ENCODE measurements around the gene AMPH.

AMPH gene

GRCh38 chr7:38550836-38551235 is 80.3 kb downstream of the AMPH start:
- H3K27ac ChIP-seq: no peak overlapping the region
- DNase-seq (ENCODE audit: low read depth, low spot score): no peak

GRCh38 chr7:38548605-38549004 is 82.6 kb downstream of the AMPH start:
- no peak for DNase-seq (ENCODE audit: low read depth, low spot score)

GRCh38 chr7:38546763-38547162 is 84.4 kb downstream of the AMPH start:
- no peak overlapping the region for H3K27ac ChIP-seq
- no peak for DNase-seq (ENCODE audit: low read depth, low spot score)

More at GRCh38 chr7:38548605-38549004, 82.6 kb downstream of the AMPH start:
- H3K27ac ChIP-seq: no peak overlapping the region

- no peak overlapping the region for H3K27ac ChIP-seq
- no peak for DNase-seq (ENCODE audit: low read depth, low spot score)
These were observed 85.2 kb downstream of the AMPH start for GRCh38 chr7:38545977-38546376.

- H3K27ac ChIP-seq: no peak overlapping the region
- DNase-seq (ENCODE audit: low read depth, low spot score): no peak
These were observed 89.0 kb downstream of the AMPH start for GRCh38 chr7:38542156-38542555.

- no peak overlapping the region for H3K27ac ChIP-seq
- no peak for DNase-seq (ENCODE audit: low read depth, low spot score)
These were observed 89.7 kb downstream of the AMPH start for GRCh38 chr7:38541440-38541839.

- no peak for DNase-seq (ENCODE audit: low read depth, low spot score)
- H3K27ac ChIP-seq: no peak overlapping the region
These were observed 91.6 kb downstream of the AMPH start for GRCh38 chr7:38539477-38540081.

GRCh38 chr7:38535073-38535472 is 96.1 kb downstream of the AMPH start:
- H3K27ac ChIP-seq: no peak overlapping the region
- DNase-seq (ENCODE audit: low read depth, low spot score): no peak

GRCh38 chr7:38525857-38526256 is 105.3 kb downstream of the AMPH start:
- H3K27ac ChIP-seq: no peak overlapping the region
- no peak for DNase-seq (ENCODE audit: low read depth, low spot score)

GRCh38 chr7:38524786-38525185 is 106.4 kb downstream of the AMPH start:
- DNase-seq (ENCODE audit: low read depth, low spot score): no peak
- H3K27ac ChIP-seq: no peak overlapping the region

- no peak overlapping the region for H3K27ac ChIP-seq
- DNase-seq (ENCODE audit: low read depth, low spot score): no peak
These were observed 110.4 kb downstream of the AMPH start for GRCh38 chr7:38520741-38521140.

- H3K27ac ChIP-seq: no peak overlapping the region
- no peak for DNase-seq (ENCODE audit: low read depth, low spot score)
These were observed 112.6 kb downstream of the AMPH start for GRCh38 chr7:38518541-38518940.

- no peak overlapping the region for H3K27ac ChIP-seq
- no peak for DNase-seq (ENCODE audit: low read depth, low spot score)
These were observed 118.5 kb downstream of the AMPH start for GRCh38 chr7:38512704-38513103.

- H3K27ac ChIP-seq: no peak overlapping the region
- DNase-seq (ENCODE audit: low read depth, low spot score): no peak
These were observed 118.9 kb downstream of the AMPH start for GRCh38 chr7:38512291-38512690.

- H3K27ac ChIP-seq: no peak overlapping the region
- no peak for DNase-seq (ENCODE audit: low read depth, low spot score)
These were observed 123.8 kb downstream of the AMPH start for GRCh38 chr7:38507384-38507783.

- no peak overlapping the region for H3K27ac ChIP-seq
- DNase-seq (ENCODE audit: low read depth, low spot score): no peak
These were observed 124.4 kb downstream of the AMPH start for GRCh38 chr7:38506756-38507155.

GRCh38 chr7:38506004-38506403 is 125.2 kb downstream of the AMPH start:
- H3K27ac ChIP-seq: no peak overlapping the region
- DNase-seq (ENCODE audit: low read depth, low spot score): no peak

GRCh38 chr7:38504684-38505083 is 126.5 kb downstream of the AMPH start:
- no peak for DNase-seq (ENCODE audit: low read depth, low spot score)
- H3K27ac ChIP-seq: no peak overlapping the region

- DNase-seq (ENCODE audit: low read depth, low spot score): no peak
- no peak overlapping the region for H3K27ac ChIP-seq
These were observed 128.3 kb downstream of the AMPH start for GRCh38 chr7:38502848-38503247.

- H3K27ac ChIP-seq: no peak overlapping the region
- no peak for DNase-seq (ENCODE audit: low read depth, low spot score)
These were observed 128.9 kb downstream of the AMPH start for GRCh38 chr7:38502289-38502688.

- no peak for DNase-seq (ENCODE audit: low read depth, low spot score)
- no peak overlapping the region for H3K27ac ChIP-seq
These were observed 139.2 kb downstream of the AMPH start for GRCh38 chr7:38492010-38492409.

- H3K27ac ChIP-seq: peak overlapping the region; percentile 21
These were observed 148.7 kb downstream of the AMPH start for GRCh38 chr7:38482521-38482920.

GRCh38 chr7:38481401-38481800 is 149.8 kb downstream of the AMPH start:
- DNase-seq (ENCODE audit: low read depth, low spot score): no peak
- no peak overlapping the region for H3K27ac ChIP-seq

More at GRCh38 chr7:38482521-38482920, 148.7 kb downstream of the AMPH start:
- DNase-seq (ENCODE audit: low read depth, low spot score): peak; percentile 18
